T-helper 1 cell treated with Interleukin-12 subunit alpha and Interleukin-12 subunit beta and Interleukin-4 antibody, amounts not matched to agents 30 μg/mL and 1 μg/mL, for 36 hours (primary cell): ENCODE data around the gene MRPL51.
"Not testable (repeated sequence)": the region's sequence is repeated elsewhere in the genome, so short reads cannot be mapped to it uniquely, and the experiment has no call there.

ENCODE experiments used
- H3K27ac Mint-ChIP-seq: one replicate; pipeline ENCODE4 v1.8.0; 2021; ENCODE audit warnings: mild to moderate bottlenecking, mixed read lengths
- H3K27me3 Mint-ChIP-seq: one replicate; pipeline ENCODE4 v1.8.0; 2021; ENCODE audit warnings: low read depth, mixed read lengths
- H3K36me3 Mint-ChIP-seq: one replicate; pipeline ENCODE4 v1.8.0; 2021; ENCODE audit warnings: low read depth, mixed read lengths
- H3K4me1 Mint-ChIP-seq: one replicate; pipeline ENCODE4 v1.8.0; 2021; ENCODE audit warnings: low read depth, mixed read lengths
- H3K4me3 Mint-ChIP-seq: one replicate; pipeline ENCODE4 v1.8.0; 2021; ENCODE audit warnings: mild to moderate bottlenecking, moderate library complexity, mixed read lengths
- H3K9me3 Mint-ChIP-seq: one replicate; pipeline ENCODE4 v1.8.0; 2021; ENCODE audit warnings: mixed read lengths

Gene MRPL51

GRCh38 chr12:6523708-6524107 lies 30.6 kb upstream of the MRPL51 start:
- H3K4me3 Mint-ChIP-seq = no peak overlapping the region
- no peaks in the 10 kb centered on the region for H3K27me3 Mint-ChIP-seq
- H3K27ac Mint-ChIP-seq = peak overlapping the region; percentile 79
- peaks cover 56% of the 10 kb centered on the region for H3K36me3 Mint-ChIP-seq
- H3K9me3 Mint-ChIP-seq = no peaks in the 10 kb centered on the region
- H3K4me1 Mint-ChIP-seq = peaks cover 5% of the 10 kb centered on the region

DNA sequence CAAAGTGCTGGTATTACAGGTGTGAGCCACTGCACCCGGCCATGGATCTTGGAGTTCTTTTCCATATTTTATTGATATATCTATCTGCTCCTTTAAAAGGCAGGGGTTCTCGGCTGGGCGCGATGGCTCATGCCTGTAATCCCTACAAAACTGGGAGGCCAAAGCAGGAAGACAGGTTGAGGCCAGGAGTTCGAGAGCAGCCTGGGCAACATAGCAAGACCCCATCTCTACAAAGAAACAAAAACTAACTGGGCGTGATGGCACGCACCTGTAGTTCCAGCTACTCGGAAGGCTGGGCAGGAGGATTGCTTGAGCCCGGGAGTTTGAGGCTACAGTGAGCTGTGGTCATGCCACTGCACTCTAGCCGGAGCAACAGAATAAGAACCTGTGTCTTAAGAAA lies 29.1 kb upstream of the MRPL51 start:
- Mint-ChIP-seq H3K4me3 (no peak overlapping the region), H3K9me3 (no peaks in the 10 kb centered on the region), H3K27me3 (no peaks in the 10 kb centered on the region), H3K4me1 (peaks cover 5% of the 10 kb centered on the region), H3K27ac (no peak overlapping the region), H3K36me3 (peaks cover 46% of the 10 kb centered on the region)

GRCh38 chr12:6520186-6520585 lies 27.1 kb upstream of the MRPL51 start:
- peak overlapping the region; percentile 38 for H3K27ac Mint-ChIP-seq
- no peaks in the 10 kb centered on the region for H3K27me3 Mint-ChIP-seq
- H3K4me1 Mint-ChIP-seq = peaks cover 4% of the 10 kb centered on the region
- H3K36me3 Mint-ChIP-seq = peaks cover 44% of the 10 kb centered on the region
- no peaks in the 10 kb centered on the region for H3K9me3 Mint-ChIP-seq
- peak overlapping the region; percentile 33 for H3K4me3 Mint-ChIP-seq

- peaks cover 6% of the 10 kb centered on the region for H3K4me1 Mint-ChIP-seq
- peaks cover 33% of the 10 kb centered on the region for H3K36me3 Mint-ChIP-seq
- H3K4me3 Mint-ChIP-seq = no peak overlapping the region
- no peak overlapping the region for H3K27ac Mint-ChIP-seq
- no peaks in the 10 kb centered on the region for H3K27me3 Mint-ChIP-seq
- H3K9me3 Mint-ChIP-seq = no peaks in the 10 kb centered on the region
Observed at GRCh38 chr12:6508087-6508486, 15.0 kb upstream of the MRPL51 start.

DNA sequence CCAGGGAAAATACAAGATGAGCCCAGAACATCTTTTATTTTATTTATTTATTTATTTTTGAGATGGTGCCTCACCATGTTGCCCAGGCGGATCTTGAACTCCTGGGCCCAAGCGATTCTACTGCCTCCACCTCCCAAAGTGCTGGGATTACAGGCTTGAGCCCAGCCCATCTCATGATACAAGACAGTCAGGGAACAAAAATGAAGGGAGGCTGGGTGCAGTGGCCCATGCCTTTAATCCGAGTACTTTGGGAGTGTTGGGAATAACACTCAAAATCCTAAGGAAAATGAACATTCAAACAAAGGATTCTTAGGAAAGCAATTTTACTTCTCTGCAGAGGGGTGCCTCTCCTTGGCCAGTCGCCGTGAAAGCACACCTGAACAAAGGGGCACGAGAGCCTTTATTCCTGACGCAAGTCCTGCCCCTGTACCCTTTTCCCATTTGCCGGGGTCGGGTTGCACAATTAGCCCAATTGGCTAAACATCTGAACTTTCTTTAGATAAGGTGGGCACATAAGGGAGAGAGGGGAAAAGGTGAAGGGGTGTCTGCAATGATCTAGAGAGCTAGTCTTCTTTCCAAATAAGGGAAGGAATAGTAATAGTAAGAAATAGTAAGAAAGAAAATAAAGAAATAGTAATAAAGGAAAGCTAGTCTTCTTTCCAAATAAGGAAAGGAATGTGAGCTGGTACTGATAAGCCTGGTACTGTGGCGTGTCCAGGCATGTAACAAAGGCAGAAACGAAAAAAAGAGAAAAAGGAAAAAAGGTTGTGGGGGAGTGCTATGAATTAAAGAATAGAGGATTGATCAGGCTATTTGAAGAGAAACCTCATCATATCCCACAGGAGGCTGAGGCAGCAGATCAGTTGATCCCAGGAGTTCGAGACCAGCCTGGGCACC lies 14.3 kb upstream of the MRPL51 start:
- Mint-ChIP-seq H3K27me3 (no peaks in the 10 kb centered on the region), H3K9me3 (no peaks in the 10 kb centered on the region), H3K4me3 (no peak overlapping the region), H3K27ac (peak overlapping the region; percentile 52), H3K4me1 (peaks cover 6% of the 10 kb centered on the region), H3K36me3 (peaks cover 28% of the 10 kb centered on the region)

DNA sequence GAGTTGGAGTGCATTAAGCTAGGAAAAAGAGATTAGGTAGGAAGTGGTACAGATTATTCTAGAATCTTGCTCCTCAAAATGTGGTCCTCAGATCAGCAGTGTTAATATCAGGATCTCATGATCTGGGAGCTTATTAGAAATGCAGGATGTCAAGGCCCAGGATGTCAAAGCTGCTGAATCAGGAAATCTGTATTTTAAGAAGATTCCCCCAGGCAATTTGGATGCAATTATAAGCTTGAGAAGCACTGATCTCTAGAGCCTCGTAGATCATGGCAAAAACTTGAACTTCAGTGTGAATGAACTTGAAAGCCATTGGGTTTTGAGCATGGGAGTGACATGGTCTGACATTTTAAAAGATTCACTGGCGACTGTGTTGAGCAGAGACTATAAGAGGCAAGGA lies 7.4 kb upstream of the MRPL51 start:
- no peaks in the 10 kb centered on the region for H3K9me3 Mint-ChIP-seq
- H3K4me3 Mint-ChIP-seq = no peak overlapping the region
- peaks cover 14% of the 10 kb centered on the region for H3K4me1 Mint-ChIP-seq
- peaks cover 11% of the 10 kb centered on the region for H3K36me3 Mint-ChIP-seq
- H3K27ac Mint-ChIP-seq = no peak overlapping the region
- H3K27me3 Mint-ChIP-seq = no peaks in the 10 kb centered on the region

DNA sequence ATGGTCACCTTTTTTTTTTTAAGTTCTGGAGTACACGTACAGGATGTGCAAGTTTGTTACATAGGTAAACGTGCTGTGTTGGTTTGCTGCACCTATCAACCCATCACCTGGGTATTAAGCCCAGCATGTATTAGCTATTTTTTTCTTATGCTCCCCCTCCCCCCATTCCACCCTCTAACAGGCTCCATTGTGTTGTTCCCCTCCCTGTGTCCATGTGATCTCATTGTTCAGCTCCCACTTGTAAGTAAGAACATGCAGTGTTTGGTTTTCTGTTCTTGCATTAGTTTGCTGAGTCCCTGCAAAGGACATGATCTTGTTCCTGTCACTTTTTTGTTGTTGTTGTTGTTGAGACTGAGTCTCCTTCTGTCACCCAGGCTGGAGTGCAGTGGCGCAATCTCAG lies 4.2 kb upstream of the MRPL51 start:
- peaks cover 24% of the 10 kb centered on the region for H3K4me1 Mint-ChIP-seq
- peak overlapping the region; percentile 18 for H3K4me3 Mint-ChIP-seq
- not testable (repeated sequence) for H3K9me3 Mint-ChIP-seq, H3K27me3 Mint-ChIP-seq
- peak overlapping the region; percentile 22 for H3K27ac Mint-ChIP-seq
- peaks cover 17% of the 10 kb centered on the region for H3K36me3 Mint-ChIP-seq

GRCh38 chr12:6494968-6495367 lies 1.9 kb upstream of the MRPL51 start:
- Mint-ChIP-seq H3K27ac (peak overlapping the region; percentile 97), H3K4me3 (peak overlapping the region; percentile 96), H3K27me3 (no peaks in the 10 kb centered on the region), H3K4me1 (peaks cover 34% of the 10 kb centered on the region), H3K9me3 (no peaks in the 10 kb centered on the region), H3K36me3 (peaks cover 23% of the 10 kb centered on the region)

- Mint-ChIP-seq H3K27ac (peak overlapping the region; percentile 97), H3K36me3 (peaks cover 21% of the 10 kb centered on the region), H3K27me3 (no peaks in the 10 kb centered on the region), H3K9me3 (no peaks in the 10 kb centered on the region), H3K4me1 (peaks cover 34% of the 10 kb centered on the region), H3K4me3 (peak overlapping the region; percentile 96)
Observed at GRCh38 chr12:6494258-6494743, 1.2 kb upstream of the MRPL51 start.

GRCh38 chr12:6493497-6494257 lies 615 bp upstream of the MRPL51 start, which contains the start of gene NCAPD2:
TSS of gene NCAPD2 (plus strand) at chr12:6494102. CDS start at chr12:6495099, 997 bp downstream.
- H3K27me3 Mint-ChIP-seq = no peaks in the 10 kb centered on the region
- H3K27ac Mint-ChIP-seq = peak within 1 kb of the TSS; percentile 99

DNA sequence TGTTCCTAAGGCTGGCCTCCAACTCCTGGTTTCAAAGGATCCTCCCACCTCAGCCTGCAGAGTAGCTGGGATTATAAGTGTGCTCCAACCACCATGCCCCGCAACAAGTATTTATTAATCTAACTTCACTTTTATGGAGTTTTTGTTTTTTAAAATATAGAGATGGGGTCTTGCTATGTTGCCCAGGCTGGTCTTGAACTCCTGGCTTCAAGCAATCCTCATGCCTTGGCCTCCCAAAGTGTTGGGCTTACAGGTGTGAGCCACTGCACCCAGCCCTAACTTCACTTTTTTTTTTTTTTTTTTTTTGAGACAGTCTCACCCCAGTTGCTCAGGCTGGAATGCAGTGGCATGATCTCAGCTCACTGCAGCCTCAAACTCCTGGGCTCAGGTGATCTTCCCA lies 2.4 kb downstream of the MRPL51 start:
- H3K36me3 Mint-ChIP-seq = peaks cover 18% of the 10 kb centered on the region

More at GRCh38 chr12:6493497-6494257, 615 bp upstream of the MRPL51 start, which contains the start of gene NCAPD2:
- H3K36me3 Mint-ChIP-seq = peaks cover 21% of the 10 kb centered on the region
- H3K9me3 Mint-ChIP-seq = no peaks in the 10 kb centered on the region
- H3K4me3 Mint-ChIP-seq = peak within 1 kb of the TSS; percentile 96
- H3K4me1 Mint-ChIP-seq = peaks cover 34% of the 10 kb centered on the region

GRCh38 chr12:6489449-6489848 lies 3.6 kb downstream of the MRPL51 start:
- Mint-ChIP-seq H3K4me1 (peaks cover 12% of the 10 kb centered on the region), H3K27me3 (no peaks in the 10 kb centered on the region), H3K9me3 (no peaks in the 10 kb centered on the region), H3K4me3 (no peak overlapping the region), H3K27ac (no peak overlapping the region), H3K36me3 (peaks cover 10% of the 10 kb centered on the region)

More for the DNA sequence above, 2.4 kb downstream of the MRPL51 start:
- H3K9me3 Mint-ChIP-seq, H3K4me3 Mint-ChIP-seq, H3K27me3 Mint-ChIP-seq, H3K27ac Mint-ChIP-seq: not testable (repeated sequence)
- H3K4me1 Mint-ChIP-seq = peaks cover 23% of the 10 kb centered on the region

DNA sequence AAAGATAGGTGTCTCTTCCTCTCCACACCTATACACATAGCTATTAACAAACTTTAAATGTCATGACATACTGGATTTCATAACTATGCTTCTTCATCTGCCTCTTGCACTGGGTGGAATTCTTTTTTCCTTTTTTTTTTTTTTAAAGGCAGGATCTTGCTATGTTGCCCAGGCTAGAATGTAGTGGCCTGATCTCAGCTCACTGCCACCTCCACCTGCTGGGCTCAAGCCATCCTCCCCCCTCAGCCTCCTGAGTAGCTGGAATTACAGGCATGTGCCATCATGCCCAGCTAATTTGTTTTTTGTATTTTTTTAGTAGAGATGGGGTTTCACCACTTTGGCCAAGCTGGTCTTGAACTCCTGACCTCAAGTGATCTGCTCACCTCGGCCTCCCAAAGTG lies 4.8 kb downstream of the MRPL51 start:
- peaks cover 12% of the 10 kb centered on the region for H3K4me1 Mint-ChIP-seq
- no peak overlapping the region for H3K4me3 Mint-ChIP-seq
- no peaks in the 10 kb centered on the region for H3K9me3 Mint-ChIP-seq
- no peak overlapping the region for H3K27ac Mint-ChIP-seq
- H3K36me3 Mint-ChIP-seq = peaks cover 10% of the 10 kb centered on the region
- H3K27me3 Mint-ChIP-seq = no peaks in the 10 kb centered on the region

DNA sequence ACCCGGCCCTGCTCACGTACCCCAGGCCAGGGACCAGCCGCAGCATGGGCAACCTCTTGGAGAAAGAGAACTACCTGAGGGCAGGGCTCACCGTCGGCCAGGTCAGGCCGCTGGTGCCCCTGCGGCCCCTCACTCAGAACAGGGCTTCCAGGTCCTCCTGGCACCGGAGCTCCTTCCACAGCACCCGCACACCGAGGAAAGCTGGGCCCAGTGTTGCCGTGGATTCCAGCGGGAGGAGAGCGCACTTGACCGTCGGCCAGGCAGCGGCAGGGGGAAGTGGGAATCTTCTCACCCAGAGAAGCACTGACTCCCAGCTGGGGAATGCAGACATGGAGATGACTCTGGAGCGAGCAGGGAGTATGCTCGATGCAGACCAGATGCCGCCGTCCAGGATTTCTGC lies 14.6 kb downstream of the MRPL51 start:
- Mint-ChIP-seq H3K4me1 (peaks cover 3% of the 10 kb centered on the region), H3K36me3 (peaks cover 2% of the 10 kb centered on the region), H3K4me3 (no peak overlapping the region), H3K27me3 (peaks cover 14% of the 10 kb centered on the region), H3K9me3 (peaks cover 4% of the 10 kb centered on the region), H3K27ac (no peak overlapping the region)
